ENCODE data around the gene AP4M1. TPM values are rescaled to one million over a fixed set of nuclear protein-coding genes. Genes with fewer than 3 reads are reported as not detected.
"Not testable (repeated sequence)": the region's sequence is repeated elsewhere in the genome, so short reads cannot be mapped to it uniquely, and the experiment has no call there.

The AP4M1 gene
- total RNA-seq, 4 donors from 2014 or later, result 19.9 to 31.7 (median 26.1) TPM

DNA sequence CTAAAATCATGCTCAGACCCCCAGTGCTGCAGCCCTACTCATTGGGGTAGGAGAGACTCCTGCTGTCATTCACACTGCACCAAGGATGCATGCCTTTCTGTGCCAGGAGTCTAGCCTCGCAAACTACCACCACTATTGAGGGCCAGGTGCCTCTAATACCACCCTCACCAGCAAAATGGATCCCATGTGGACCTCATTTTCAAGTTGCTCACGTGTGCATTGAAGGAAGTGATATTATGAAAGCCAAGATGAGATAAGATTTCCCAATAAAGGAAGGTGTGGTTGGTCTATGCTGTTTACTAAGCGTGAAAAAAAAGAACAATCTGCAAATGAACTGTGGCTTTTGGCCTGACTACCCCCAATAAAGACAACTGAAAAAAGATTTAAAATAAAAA lies 40.1 kb downstream of the AP4M1 start:
- DNase-seq (ENCODE audit: extremely low spot score), result no peak
- H3K4me3 ChIP-seq, result no peak overlapping the region
- TF ChIP-seq POLR2A (IDR thresholded peaks at IDR 0.05; ENCODE audit: low read depth) (no peak), CTCF (IDR thresholded peaks at IDR 0.05) (no peak), POLR2AphosphoS5 (IDR thresholded peaks at IDR 0.05) (no peak), EP300 (IDR thresholded peaks at IDR 0.05) (no peak)
- H3K27me3 ChIP-seq, result peaks cover 0 to 3% (median 0%) of the 10 kb centered on the region in 4 donors
- H3K36me3 ChIP-seq, result no peaks in the 10 kb centered on the region
- intact Hi-C loops (cut with DNase I), result no loop called here
- H3K4me1 ChIP-seq, result no peaks in the 10 kb centered on the region
- 81% methylated on average over 3 of the region's 3 CpGs for WGBS
- H3K27ac ChIP-seq (replicated peaks in 1 of 4), result no peak overlapping the region
- no peaks in the 10 kb centered on the region for H3K9me3 ChIP-seq

- intact Hi-C loops (cut with DNase I), result no loop called here
- TF ChIP-seq EP300 (IDR thresholded peaks at IDR 0.05) (no peak), POLR2AphosphoS5 (IDR thresholded peaks at IDR 0.05) (no peak), POLR2A (IDR thresholded peaks at IDR 0.05; ENCODE audit: low read depth) (no peak), CTCF (IDR thresholded peaks at IDR 0.05) (no peak)
- no peak for DNase-seq (ENCODE audit: extremely low spot score)
- Histone ChIP-seq H3K36me3 (no peaks in the 10 kb centered on the region), H3K9me3 (no peaks in the 10 kb centered on the region), H3K4me1 (no peaks in the 10 kb centered on the region), H3K27ac (replicated peaks in 1 of 4) (no peak overlapping the region), H3K27me3 (no peaks in the 10 kb centered on the region), H3K4me3 (no peak overlapping the region)
- WGBS, result 94% methylated on average over 3 of the region's 3 CpGs
Observed at GRCh38 chr7:100142461-100142860, 41.0 kb downstream of the AP4M1 start.

GRCh38 chr7:100146350-100146749 lies 44.9 kb downstream of the AP4M1 start:
- H3K9me3 ChIP-seq; intact Hi-C loops (cut with DNase I); DNase-seq (ENCODE audit: extremely low spot score); H3K4me3 ChIP-seq; H3K36me3 ChIP-seq; H3K27ac ChIP-seq (replicated peaks in 1 of 4); H3K27me3 ChIP-seq: not testable (repeated sequence)
- 89% methylated on average over 4 of the region's 4 CpGs for WGBS
- peaks cover 10 to 25% (median 21%) of the 10 kb centered on the region in 4 donors for H3K4me1 ChIP-seq

DNA sequence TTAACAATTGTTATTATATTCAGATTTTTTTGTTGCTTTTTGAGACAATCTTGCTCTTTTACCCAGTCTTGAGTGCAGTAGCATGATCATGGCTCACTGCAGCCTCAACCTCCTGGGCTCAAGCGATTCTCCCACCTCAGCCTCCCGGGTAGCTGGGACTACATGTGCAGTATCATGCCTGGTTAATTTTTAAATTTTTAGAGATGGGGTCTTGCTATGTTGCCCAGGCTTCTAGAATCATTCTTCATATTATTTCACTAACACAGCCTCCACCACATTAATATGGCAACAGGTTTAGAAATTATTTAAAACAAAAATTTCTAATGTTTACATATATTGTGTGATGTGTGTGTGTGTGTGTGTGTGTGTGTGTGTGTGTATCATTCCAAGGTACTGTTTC lies 45.8 kb downstream of the AP4M1 start:
- DNase-seq (ENCODE audit: extremely low spot score), result no peak
- peaks cover 0 to 14% (median 0%) of the 10 kb centered on the region in 4 donors for H3K36me3 ChIP-seq
- H3K9me3 ChIP-seq, result no peaks in the 10 kb centered on the region
- no peak overlapping the region for H3K4me3 ChIP-seq
- WGBS, result 100% methylated on average over 2 of the region's 2 CpGs
- TF ChIP-seq POLR2AphosphoS5 (IDR thresholded peaks at IDR 0.05) (no peak), EP300 (IDR thresholded peaks at IDR 0.05) (no peak), POLR2A (IDR thresholded peaks at IDR 0.05; ENCODE audit: low read depth) (no peak), CTCF (IDR thresholded peaks at IDR 0.05) (no peak)
- no peak overlapping the region for H3K27ac ChIP-seq (replicated peaks in 1 of 4)
- H3K27me3 ChIP-seq, result no peaks in the 10 kb centered on the region
- intact Hi-C loops (cut with DNase I), result no loop called here
- H3K4me1 ChIP-seq, result peaks cover 10 to 25% (median 21%) of the 10 kb centered on the region in 4 donors

DNA sequence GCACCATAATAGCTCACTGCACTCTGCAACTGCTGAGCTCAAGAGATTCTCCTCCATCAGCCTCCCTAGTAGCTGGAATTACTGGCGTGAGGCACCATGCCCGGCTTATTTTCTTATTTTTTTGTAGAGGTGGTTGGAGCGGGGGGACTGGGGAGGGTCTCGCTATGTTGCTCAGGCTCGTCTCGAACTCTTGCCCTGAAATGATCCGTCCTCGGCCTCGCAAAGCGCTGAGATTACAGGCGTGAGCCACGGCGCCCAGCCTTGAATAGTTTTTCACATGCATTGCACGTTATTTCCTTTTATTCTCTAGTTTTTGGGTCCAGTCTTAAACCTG lies 46.7 kb downstream of the AP4M1 start:
- Histone ChIP-seq H3K4me1 (peaks cover 10 to 28% (median 22%) of the 10 kb centered on the region in 4 donors), H3K27me3 (no peaks in the 10 kb centered on the region), H3K4me3 (peak overlapping the region; percentile 81 to 99 (median 90)), H3K9me3 (no peaks in the 10 kb centered on the region), H3K36me3 (peaks cover 0 to 23% (median 2%) of the 10 kb centered on the region in 4 donors), H3K27ac (replicated peaks in 1 of 4) (peak overlapping the region; percentile 77 to 94 (median 90))
- intact Hi-C loops (cut with DNase I), result loop anchor here (1.0 kb wide), 1 partner anchor 21 kb away; no protein-coding TSS in a partner anchor
- DNase-seq (ENCODE audit: extremely low spot score), result no peak
- 11% methylated on average over 14 of the region's 14 CpGs for WGBS
- TF ChIP-seq EP300 (IDR thresholded peaks at IDR 0.05), result no peak
- TF ChIP-seq CTCF (IDR thresholded peaks at IDR 0.05), result no peak
- TF ChIP-seq POLR2A (IDR thresholded peaks at IDR 0.05; ENCODE audit: low read depth), result no peak
- no peak for TF ChIP-seq POLR2AphosphoS5 (IDR thresholded peaks at IDR 0.05)
